Nephron progenitor cell (in vitro differentiated cells): Measurements from ENCODE around the gene CENPO.

Experiments
- DNase-seq: peaks from one replicate; pipeline ENCODE4 v3.0.0; 2021
- H3K27ac Mint-ChIP-seq: 2 replicates; pipeline ENCODE4 v1.8.0; 2021; ENCODE audit warnings: mild to moderate bottlenecking, moderate library complexity, mixed read lengths
- H3K27me3 Mint-ChIP-seq: 2 replicates; pipeline ENCODE4 v1.8.0; 2021; ENCODE audit warnings: mild to moderate bottlenecking, low read depth, mixed read lengths; ENCODE audit not compliant: poor library complexity
- H3K36me3 Mint-ChIP-seq: 2 replicates; pipeline ENCODE4 v1.8.0; 2021; ENCODE audit warnings: low read depth, mixed read lengths
- H3K4me1 Mint-ChIP-seq: 2 replicates; pipeline ENCODE4 v1.8.0; 2021; ENCODE audit warnings: mixed read lengths
- H3K4me3 Mint-ChIP-seq: 2 replicates; pipeline ENCODE4 v1.8.0; 2021; ENCODE audit warnings: mild to moderate bottlenecking, moderate library complexity, mixed read lengths
- H3K9me3 Mint-ChIP-seq: 2 replicates; pipeline ENCODE4 v1.8.0; 2021; ENCODE audit warnings: mild to moderate bottlenecking, moderate library complexity, mixed read lengths
- CTCF ChIP-seq: fragments of 200-600 bp; sonication (generic); IDR thresholded peaks from 2 replicates; pipeline ENCODE4 v1.5.0; 2021; ENCODE audit warnings: antibody characterized with exemption

The CENPO gene

GRCh38 chr2:24861500-24861899 is 68.3 kb downstream of the CENPO start:
- TF ChIP-seq CTCF, result no peak
- Mint-ChIP-seq H3K27ac (no peak overlapping the region), H3K27me3 (no peaks in the 10 kb centered on the region), H3K4me3 (no peak overlapping the region), H3K36me3 (peaks cover 25% of the 10 kb centered on the region), H3K9me3 (no peaks in the 10 kb centered on the region), H3K4me1 (peaks cover 4% of the 10 kb centered on the region)
- DNase-seq, result no peak

- Mint-ChIP-seq H3K27me3 (no peaks in the 10 kb centered on the region), H3K4me3 (no peak overlapping the region), H3K27ac (no peak overlapping the region), H3K9me3 (peaks cover 8% of the 10 kb centered on the region), H3K36me3 (peaks cover 39% of the 10 kb centered on the region), H3K4me1 (no peaks in the 10 kb centered on the region)
- DNase-seq, result no peak
- no peak for TF ChIP-seq CTCF
Observed at GRCh38 chr2:24863641-24864040, 70.4 kb downstream of the CENPO start.

- no peak for DNase-seq
- no peaks in the 10 kb centered on the region for H3K27me3 Mint-ChIP-seq
- no peak for TF ChIP-seq CTCF
- no peak overlapping the region for H3K27ac Mint-ChIP-seq
- peaks cover 8% of the 10 kb centered on the region for H3K9me3 Mint-ChIP-seq
- no peak overlapping the region for H3K4me3 Mint-ChIP-seq
- H3K4me1 Mint-ChIP-seq, result peaks cover 14% of the 10 kb centered on the region
- peaks cover 41% of the 10 kb centered on the region for H3K36me3 Mint-ChIP-seq
Observed at GRCh38 chr2:24866946-24867345, 73.7 kb downstream of the CENPO start.

- Mint-ChIP-seq H3K4me3 (no peak overlapping the region), H3K9me3 (peaks cover 8% of the 10 kb centered on the region), H3K27ac (no peak overlapping the region), H3K36me3 (peaks cover 39% of the 10 kb centered on the region), H3K4me1 (peaks cover 43% of the 10 kb centered on the region), H3K27me3 (no peaks in the 10 kb centered on the region)
- DNase-seq, result no peak
- TF ChIP-seq CTCF, result no peak
Observed at GRCh38 chr2:24870440-24870839, 77.2 kb downstream of the CENPO start.

- Mint-ChIP-seq H3K27me3 (no peaks in the 10 kb centered on the region), H3K36me3 (peaks cover 33% of the 10 kb centered on the region), H3K4me3 (peak overlapping the region; percentile 52), H3K4me1 (peaks cover 43% of the 10 kb centered on the region), H3K9me3 (peaks cover 8% of the 10 kb centered on the region), H3K27ac (peak overlapping the region; percentile 92)
- no peak for DNase-seq
- TF ChIP-seq CTCF, result no peak
Observed at GRCh38 chr2:24870891-24871705, 77.9 kb downstream of the CENPO start.

GRCh38 chr2:24871852-24872333 is 78.7 kb downstream of the CENPO start:
- peak; percentile 38 for DNase-seq
- Mint-ChIP-seq H3K4me3 (peak overlapping the region; percentile 52), H3K4me1 (peaks cover 50% of the 10 kb centered on the region), H3K9me3 (peaks cover 5% of the 10 kb centered on the region), H3K27ac (peak overlapping the region; percentile 92), H3K27me3 (no peaks in the 10 kb centered on the region), H3K36me3 (peaks cover 28% of the 10 kb centered on the region)
- no peak for TF ChIP-seq CTCF
